NOMO-1 treated with dmso at 0.1 percent for 144 hours (cell line): Measurements from ENCODE around the gene INTS13.
"Not testable (repeated sequence)": the region's sequence is repeated elsewhere in the genome, so short reads cannot be mapped to it uniquely, and the experiment has no call there.

Experiments used
- DNase-seq: peaks from one replicate; lab custom pipeline; 2025; ENCODE audit not compliant: unreplicated experiment; lab: John Stamatoyannopoulos, UW

INTS13 gene

DNA sequence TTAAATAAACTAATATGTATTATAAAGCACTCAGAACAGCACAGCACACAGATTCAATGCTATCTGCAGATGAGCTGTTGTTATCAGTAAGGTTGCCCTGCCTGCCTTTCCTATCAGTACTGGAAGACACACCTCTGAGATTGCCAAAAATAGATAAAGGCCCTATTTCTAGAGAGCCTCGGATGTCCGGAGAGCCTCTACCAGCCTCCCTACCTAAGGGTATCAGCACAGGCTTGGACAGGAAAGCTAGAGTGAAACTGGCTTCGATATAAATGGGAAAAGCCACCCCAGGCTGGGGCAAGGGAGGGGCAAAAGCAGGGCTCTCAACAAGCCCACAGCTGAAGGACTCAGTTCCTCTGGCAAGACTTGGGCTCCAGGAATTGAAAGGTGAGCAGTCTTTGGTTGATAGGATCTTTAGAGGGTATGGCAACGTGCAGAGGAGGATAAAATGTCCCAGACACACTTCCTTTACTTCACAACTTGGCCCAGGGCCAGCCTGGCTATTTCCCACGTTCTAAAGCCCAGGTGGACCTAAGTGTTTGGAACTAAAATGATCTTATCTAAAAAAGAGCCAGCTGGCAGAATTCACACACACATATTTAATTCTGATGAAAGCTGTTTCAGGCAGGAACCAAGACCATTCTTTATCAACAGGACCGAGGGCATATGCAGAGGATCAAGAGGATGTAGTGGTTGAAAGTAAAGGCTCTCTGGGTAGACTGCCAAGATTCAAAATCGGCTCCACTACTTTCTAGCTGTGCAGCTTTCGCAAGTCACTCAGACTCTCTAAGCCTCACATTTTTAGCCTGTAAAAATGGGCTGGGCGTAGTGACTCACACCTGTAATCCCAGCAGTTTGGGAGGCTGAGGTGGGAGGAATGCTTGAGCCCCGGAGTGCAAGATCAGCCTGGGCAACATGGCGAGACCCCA, 67.0 kb downstream of the INTS13 start:
- peak; percentile 2 for DNase-seq

DNA sequence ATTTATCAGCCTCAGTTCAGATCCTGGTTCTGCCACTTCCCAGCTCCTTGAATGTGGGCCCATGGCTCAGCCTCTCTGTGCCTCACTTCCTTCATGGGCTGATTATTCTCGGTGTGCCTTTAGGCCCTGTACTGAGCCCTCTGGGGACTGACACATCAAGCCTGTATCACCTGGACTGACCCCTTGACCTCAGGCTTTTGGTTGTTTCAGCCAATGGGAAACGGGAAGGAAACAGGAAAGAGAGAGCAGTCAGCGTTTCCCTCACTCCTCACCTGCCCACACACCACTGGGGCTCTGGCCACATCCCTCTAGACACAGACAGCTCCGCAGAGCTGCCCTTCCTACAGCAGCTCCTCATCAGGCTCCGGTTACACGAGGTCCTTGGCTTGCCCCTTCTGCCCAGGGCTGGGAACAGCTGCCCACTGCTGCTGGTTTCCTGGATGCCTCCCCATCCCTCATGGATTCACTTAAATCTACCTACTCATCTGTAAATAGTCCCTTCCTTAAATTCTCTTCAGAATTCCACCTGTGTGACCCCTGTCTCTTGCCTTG, 67.8 kb downstream of the INTS13 start:
- DNase-seq = no peak

- no peak for DNase-seq
Measured at GRCh38 chr12:26869104-26869494, 68.7 kb downstream of the INTS13 start.

DNA sequence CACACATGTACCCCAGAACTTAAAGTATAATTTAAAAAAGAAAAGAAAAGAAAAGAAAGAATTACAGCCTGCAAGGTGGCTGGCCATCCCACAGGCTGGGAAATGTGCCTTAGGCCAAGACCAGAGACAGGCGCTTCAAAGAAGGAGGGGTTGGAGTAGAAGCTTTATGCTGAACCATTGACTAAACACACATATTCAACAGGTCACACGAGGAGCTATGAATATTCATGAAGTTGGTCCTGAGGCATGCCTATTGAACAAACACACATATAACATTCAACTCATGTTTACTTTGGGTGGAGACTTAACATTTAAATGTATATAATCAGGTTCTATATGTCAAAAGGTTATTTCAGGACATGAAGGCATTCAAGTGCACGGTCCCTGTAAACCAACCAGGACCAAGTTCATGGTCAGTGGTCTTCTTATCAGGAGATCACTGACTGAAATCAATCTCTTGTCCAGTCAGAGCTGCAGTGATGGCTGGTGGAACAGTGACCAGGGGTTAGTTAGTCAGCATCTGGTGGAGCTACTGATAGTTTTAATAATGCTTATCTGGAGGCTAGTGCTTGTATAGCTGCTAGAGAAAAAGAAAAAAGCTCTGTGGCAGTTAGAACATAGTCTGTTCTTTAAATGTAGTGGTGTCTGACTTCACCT, 69.2 kb downstream of the INTS13 start:
- DNase-seq = no peak

- peak; percentile 32 for DNase-seq
Measured at GRCh38 chr12:26867080-26867479, 70.7 kb downstream of the INTS13 start.

DNA sequence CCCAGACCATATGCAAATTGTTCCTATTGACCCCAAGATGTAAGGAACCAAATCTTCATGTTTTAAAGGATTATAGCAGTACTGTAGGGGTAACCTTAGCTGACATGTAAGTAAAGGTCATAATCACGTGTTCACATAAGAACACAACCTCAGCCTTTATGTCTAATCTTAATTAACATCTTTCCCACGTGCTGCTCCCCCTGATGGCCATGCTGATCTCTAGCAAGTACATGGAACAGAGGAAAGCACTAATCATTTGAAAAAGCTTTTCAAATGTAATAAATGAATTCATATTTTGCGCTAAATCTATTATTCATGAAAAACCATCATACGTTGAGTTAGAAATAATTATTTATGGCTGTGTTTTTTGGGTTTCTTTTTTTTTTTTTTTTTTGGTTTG, 74.3 kb downstream of the INTS13 start:
- no peak for DNase-seq

DNA sequence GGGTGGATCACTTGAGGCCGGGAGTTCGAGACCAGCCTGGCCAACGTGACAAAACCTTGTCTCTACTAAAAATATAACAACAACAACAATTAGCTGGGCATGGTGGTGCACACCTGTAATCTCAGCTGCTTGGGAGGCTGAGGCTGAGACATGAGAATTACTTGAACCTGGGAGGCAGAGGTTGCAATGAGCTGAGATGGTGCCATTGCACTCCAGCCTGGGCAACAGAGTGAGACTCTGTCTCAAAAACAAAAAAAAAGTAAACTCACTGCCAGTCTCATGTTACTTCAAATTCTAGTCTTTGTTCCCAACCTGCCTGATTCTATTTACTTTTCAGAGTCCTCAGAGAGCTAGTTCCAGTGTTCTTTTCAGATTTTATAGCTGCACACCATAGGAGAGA, 75.0 kb downstream of the INTS13 start:
- not testable (repeated sequence) for DNase-seq

DNA sequence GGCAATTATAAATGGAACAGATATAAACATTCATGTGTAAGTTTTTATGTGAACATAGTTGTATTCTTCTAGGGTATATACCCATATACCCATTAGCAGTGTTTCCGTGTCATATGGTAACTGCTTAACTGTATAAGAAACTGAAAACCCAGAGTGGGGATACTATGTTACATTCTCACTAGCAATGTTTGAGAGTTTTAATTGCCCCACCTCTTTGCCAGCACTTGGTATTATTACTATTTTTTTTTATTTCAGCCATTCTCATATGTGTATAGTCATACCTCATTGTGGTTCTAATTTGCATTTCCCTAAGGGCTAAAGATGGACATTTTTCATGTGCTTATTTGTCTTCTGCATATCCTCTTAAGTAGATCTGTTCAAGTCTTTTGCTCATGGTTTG, 76.1 kb downstream of the INTS13 start:
- DNase-seq = no peak

GRCh38 chr12:26857465-26858176, 80.2 kb downstream of the INTS13 start:
- DNase-seq = no peak

GRCh38 chr12:26855337-26855736, 82.4 kb downstream of the INTS13 start:
- no peak for DNase-seq
